Activated CD8-positive, alpha-beta memory T cell treated with anti-CD3 and anti-CD28 coated beads, Interleukin-2, amount 10 ng/mL, durations not matched to agents 7 days and 5 days (primary cell): ENCODE measurements around the gene NRGN. TPM values are rescaled to one million over a fixed set of nuclear protein-coding genes. Genes with fewer than 3 reads are reported as not detected.

Experiments used
- ATAC-seq: fragments of 150-1000 bp; cut with Tn5 transposase; one replicate; pipeline ENCODE4 v1.10.0; 2021; ENCODE audit warnings: moderate library complexity
- CTCF ChIA-PET: fragments of 350-600 bp; sonication (Branson Sonifier 250); formaldehyde crosslinking; loops from one replicate; lab custom pipeline; 2021; ENCODE audit warnings: antibody characterized with exemption; lab: Charles Lee
- DNase-seq: peaks from one replicate; pipeline ENCODE4 v3.0.0-alpha.2; 2020
- H3K27ac Mint-ChIP-seq: one replicate; pipeline ENCODE4 v1.8.0; 2021; ENCODE audit warnings: mild to moderate bottlenecking, mixed read lengths
- H3K27me3 Mint-ChIP-seq: one replicate; pipeline ENCODE4 v1.8.0; 2021; ENCODE audit warnings: mixed read lengths
- H3K36me3 Mint-ChIP-seq: one replicate; pipeline ENCODE4 v1.8.0; 2021; ENCODE audit warnings: mild to moderate bottlenecking, mixed read lengths
- H3K4me1 Mint-ChIP-seq: one replicate; pipeline ENCODE4 v1.8.0; 2021; ENCODE audit warnings: mixed read lengths
- H3K4me3 Mint-ChIP-seq: one replicate; pipeline ENCODE4 v1.8.0; 2021; ENCODE audit warnings: mild to moderate bottlenecking, moderate library complexity, mixed read lengths
- H3K9me3 Mint-ChIP-seq: one replicate; pipeline ENCODE4 v1.8.0; 2022; ENCODE audit warnings: low read depth, mixed read lengths
- total RNA-seq, 2 experiments: library from RNA; stranded (reverse); gene quantifications; one replicate each; pipeline ENCODE4 v1.2.3, GENCODE V29; 2021

The NRGN gene
- total RNA-seq, 2 experiments from 2014 or later = 6.6 TPM

- H3K27ac Mint-ChIP-seq = no peak overlapping the region
- no peaks in the 10 kb centered on the region for H3K36me3 Mint-ChIP-seq
- H3K27me3 Mint-ChIP-seq = no peaks in the 10 kb centered on the region
- H3K4me1 Mint-ChIP-seq = peaks cover 27% of the 10 kb centered on the region
- H3K9me3 Mint-ChIP-seq = no peaks in the 10 kb centered on the region
- ATAC-seq (peak; percentile 36), DNase-seq (no peak)
- no peak overlapping the region for H3K4me3 Mint-ChIP-seq
- CTCF ChIA-PET = interaction anchor here (1.3 to 15.2 kb wide), 6 partner anchors 9 to 122 kb away, joined by 4 to 216 read pairs (median 12); partner anchors contain the start of genes ESAM, MSANTD2, SIAE and SPA17
Measured at GRCh38 chr11:124791626-124792341, 52.0 kb downstream of the NRGN start.

GRCh38 chr11:124793466-124794278 is 53.9 kb downstream of the NRGN start:
- CTCF ChIA-PET = interaction anchor here (0.7 to 15.2 kb wide), 32 partner anchors 8 to 1099 kb away, joined by 3 to 216 read pairs (median 4); partner anchors contain the start of genes ESAM, NRGN, SIAE and SPA17
- H3K4me1 Mint-ChIP-seq = peaks cover 36% of the 10 kb centered on the region
- no peaks in the 10 kb centered on the region for H3K36me3 Mint-ChIP-seq
- no peak overlapping the region for H3K27ac Mint-ChIP-seq
- no peak for DNase-seq
- H3K27me3 Mint-ChIP-seq = no peaks in the 10 kb centered on the region
- peak; percentile 57 for ATAC-seq
- no peaks in the 10 kb centered on the region for H3K9me3 Mint-ChIP-seq
- no peak overlapping the region for H3K4me3 Mint-ChIP-seq

- no peak for ATAC-seq
- Mint-ChIP-seq H3K27ac (no peak overlapping the region), H3K4me3 (no peak overlapping the region), H3K27me3 (no peaks in the 10 kb centered on the region), H3K36me3 (no peaks in the 10 kb centered on the region), H3K9me3 (no peaks in the 10 kb centered on the region), H3K4me1 (peaks cover 40% of the 10 kb centered on the region)
- CTCF ChIA-PET = interaction anchor here (0.8 to 15.2 kb wide), 4 partner anchors 34 to 126 kb away, joined by 3 to 216 read pairs (median 44); partner anchors contain the start of gene ESAM
- DNase-seq = no peak
Measured at GRCh38 chr11:124796312-124796711, 56.6 kb downstream of the NRGN start.

Other genes starting within 250 kb of the NRGN start
- gene OR8B12, start 196.3 kb upstream of the NRGN start, total RNA-seq = not detected
- gene OR8A1, start 169.9 kb upstream of the NRGN start, total RNA-seq = not detected
- not detected for gene PANX3, start 128.5 kb upstream of the NRGN start, total RNA-seq
- 10 to 100 TPM; 44.5 to 48.5 TPM for gene TBRG1, start 117.1 kb upstream of the NRGN start, total RNA-seq
- 1 to 10 TPM; 3.8 to 4.1 TPM for gene SIAE, start 66.2 kb upstream of the NRGN start, total RNA-seq
- 1 to 10 TPM; 2.4 to 2.9 TPM for gene SPA17, start 66.0 kb upstream of the NRGN start, total RNA-seq
- gene VSIG2, start 12.3 kb downstream of the NRGN start, total RNA-seq = not detected
- under 1 TPM; 0.16 to 0.76 TPM for gene ESAM, start 22.3 kb downstream of the NRGN start, total RNA-seq
- gene MSANTD2, start 60.5 kb downstream of the NRGN start, total RNA-seq = 10 to 100 TPM in 1 of 2 experiments, 1 to 10 TPM in 1; 8.5 to 10.2 TPM
- gene ROBO3, start 125.5 kb downstream of the NRGN start, total RNA-seq = 10 to 100 TPM in 1 of 2 experiments, 1 to 10 TPM in 1; 5.3 to 11.1 TPM
- gene ROBO4, start 157.9 kb downstream of the NRGN start, total RNA-seq = not detected
- not detected for gene HEPN1, start 179.3 kb downstream of the NRGN start, total RNA-seq
- not detected for gene HEPACAM, start 196.1 kb downstream of the NRGN start, total RNA-seq
- 1 to 10 TPM; 5.6 to 9.4 TPM for gene CCDC15, start 214.3 kb downstream of the NRGN start, total RNA-seq